GM19468 (cell line): Measurements from ENCODE around the gene DUSP15.
A peak's percentile ranks its signal among the peaks of the same experiment; 100 is the strongest.

Source experiments
- ATAC-seq: cut with Tn5 transposase; IDR thresholded peaks from one replicate; pipeline ENCODE4 v1.9.1; 2021; ENCODE audit warnings: mild to moderate bottlenecking, moderate library complexity, moderate number of reproducible peaks; ENCODE audit not compliant: unreplicated experiment; ENCODE audit errors: extremely low read depth

DUSP15 gene

GRCh38 chr20:31861385-31862156 is 8.8 kb downstream of the DUSP15 start:
- no peak for ATAC-seq

- no peak for ATAC-seq
These were observed 9.3 kb downstream of the DUSP15 start for GRCh38 chr20:31861135-31861384.

GRCh38 chr20:31860390-31861134 is 9.8 kb downstream of the DUSP15 start:
- ATAC-seq, result no peak

GRCh38 chr20:31859998-31860380 is 10.3 kb downstream of the DUSP15 start:
- ATAC-seq, result no peak

GRCh38 chr20:31859266-31859997 is 10.9 kb downstream of the DUSP15 start:
- ATAC-seq, result no peak

GRCh38 chr20:31858760-31859083 is 11.6 kb downstream of the DUSP15 start:
- no peak for ATAC-seq

GRCh38 chr20:31857861-31858759 is 12.2 kb downstream of the DUSP15 start:
- peak; percentile 35 for ATAC-seq

GRCh38 chr20:31856516-31856915 is 13.8 kb downstream of the DUSP15 start:
- ATAC-seq, result no peak

GRCh38 chr20:31853481-31853880 is 16.8 kb downstream of the DUSP15 start:
- no peak for ATAC-seq

GRCh38 chr20:31851240-31851955 is 18.9 kb downstream of the DUSP15 start:
- no peak for ATAC-seq

GRCh38 chr20:31849306-31849930 is 20.9 kb downstream of the DUSP15 start:
- no peak for ATAC-seq

- ATAC-seq, result no peak
These were observed 22.0 kb downstream of the DUSP15 start for GRCh38 chr20:31848088-31848999.

GRCh38 chr20:31846793-31847138 is 23.6 kb downstream of the DUSP15 start:
- no peak for ATAC-seq

GRCh38 chr20:31845300-31845863 is 24.9 kb downstream of the DUSP15 start, which contains the start of gene FOXS1:
Gene FOXS1 (minus strand): TSS chr20:31845604. CDS start chr20:31845542, 62 bp downstream.
- no peak for ATAC-seq

GRCh38 chr20:31844737-31845299 is 25.5 kb downstream of the DUSP15 start:
- ATAC-seq, result no peak

GRCh38 chr20:31843881-31844280 is 26.4 kb downstream of the DUSP15 start:
- no peak for ATAC-seq

GRCh38 chr20:31843288-31843687 is 27.0 kb downstream of the DUSP15 start:
- ATAC-seq, result no peak
